ENCODE measurements around the gene MTNR1A.

The MTNR1A gene

DNA sequence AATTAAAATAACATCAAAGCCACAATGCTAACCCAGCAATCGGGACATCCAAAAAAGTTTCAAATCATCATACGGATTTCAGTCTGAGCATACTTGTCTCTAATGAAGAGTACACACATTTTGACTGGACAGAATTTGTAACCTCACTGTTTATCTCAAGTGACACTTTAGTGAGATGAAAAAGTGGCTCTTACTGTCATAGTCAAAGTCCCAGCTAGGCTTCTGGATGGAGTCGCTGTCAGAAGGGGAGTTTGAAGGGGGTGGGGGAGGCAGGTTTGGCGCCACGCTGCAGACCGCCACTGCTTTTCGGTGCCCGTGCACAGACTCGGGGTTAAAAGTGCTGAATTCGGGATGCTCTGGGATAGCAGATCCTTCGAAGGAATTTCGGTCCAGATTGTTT, 41.0 kb upstream of the MTNR1A start:
- no peak for TF ChIP-seq CTCF (IDR thresholded peaks at IDR 0.05; ENCODE audit: borderline replicate concordance, control extremely low read depth, extremely low read depth, insufficient read depth, missing control alignments)
- DNase-seq (ENCODE audit: low spot score): no peak
- in situ Hi-C loops (cut with MboI; ENCODE audit: low sequenced_read_pairs, unreplicated experiment): loop anchor here (25.0 kb wide), 1 partner anchor 309 kb away; no protein-coding TSS in a partner anchor

DNA sequence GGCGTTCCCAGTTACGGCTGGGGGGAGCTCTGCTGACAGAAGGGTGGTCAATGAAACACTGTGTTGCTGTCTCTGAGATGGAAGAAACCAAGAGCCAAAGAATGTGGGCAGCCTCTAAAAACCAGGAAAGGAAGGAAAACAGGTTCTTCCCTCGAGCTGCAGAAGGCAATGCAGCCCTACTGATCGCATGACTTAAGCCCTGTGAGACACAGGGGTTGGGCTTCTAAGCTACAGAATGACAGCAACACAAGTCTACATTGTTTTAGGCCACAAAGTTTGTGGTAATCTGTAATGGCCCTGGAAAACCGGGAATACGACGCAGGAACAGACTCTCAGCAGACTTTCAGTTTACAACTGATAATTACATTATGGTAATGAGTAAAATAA, 38.2 kb upstream of the MTNR1A start:
- in situ Hi-C loops (cut with MboI; ENCODE audit: low sequenced_read_pairs, unreplicated experiment): loop anchor here (25.0 kb wide), 1 partner anchor 306 kb away; no protein-coding TSS in a partner anchor
- no peak for TF ChIP-seq CTCF (IDR thresholded peaks at IDR 0.05; ENCODE audit: borderline replicate concordance, control extremely low read depth, extremely low read depth, insufficient read depth, missing control alignments)
- DNase-seq (ENCODE audit: low spot score): no peak

DNA sequence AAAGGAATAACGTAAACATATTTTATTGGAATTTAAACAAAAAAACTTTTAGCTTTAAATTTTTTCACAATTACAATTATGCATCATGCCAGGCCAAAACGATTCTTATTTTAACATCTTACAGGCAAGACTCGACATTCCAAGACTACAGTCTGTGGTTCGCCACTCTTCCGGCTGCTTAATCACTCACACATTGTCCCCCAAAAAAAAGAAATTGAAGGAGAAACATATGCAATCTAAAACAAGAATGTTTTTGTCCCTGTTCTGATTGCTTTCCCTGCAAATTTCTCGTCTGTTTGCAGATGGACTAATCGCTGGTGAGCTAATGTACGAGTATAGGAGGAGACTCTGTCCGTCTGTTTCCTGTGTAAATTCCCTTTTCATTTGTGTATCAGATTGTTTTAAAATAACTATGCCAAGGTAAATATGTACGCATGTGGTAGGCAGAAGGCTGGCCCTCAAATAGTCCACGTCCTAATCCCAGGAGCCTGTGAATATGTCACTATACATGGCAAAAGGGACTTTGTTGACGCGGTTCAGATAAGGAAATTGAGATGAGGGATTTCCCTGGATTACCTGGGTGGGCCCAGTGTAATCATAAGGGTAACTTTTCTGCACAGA, 37.7 kb upstream of the MTNR1A start:
- in situ Hi-C loops (cut with MboI; ENCODE audit: low sequenced_read_pairs, unreplicated experiment): loop anchor here (25.0 kb wide), 1 partner anchor 306 kb away; no protein-coding TSS in a partner anchor
- no peak for TF ChIP-seq CTCF (IDR thresholded peaks at IDR 0.05; ENCODE audit: borderline replicate concordance, control extremely low read depth, extremely low read depth, insufficient read depth, missing control alignments)
- DNase-seq (ENCODE audit: low spot score): no peak

DNA sequence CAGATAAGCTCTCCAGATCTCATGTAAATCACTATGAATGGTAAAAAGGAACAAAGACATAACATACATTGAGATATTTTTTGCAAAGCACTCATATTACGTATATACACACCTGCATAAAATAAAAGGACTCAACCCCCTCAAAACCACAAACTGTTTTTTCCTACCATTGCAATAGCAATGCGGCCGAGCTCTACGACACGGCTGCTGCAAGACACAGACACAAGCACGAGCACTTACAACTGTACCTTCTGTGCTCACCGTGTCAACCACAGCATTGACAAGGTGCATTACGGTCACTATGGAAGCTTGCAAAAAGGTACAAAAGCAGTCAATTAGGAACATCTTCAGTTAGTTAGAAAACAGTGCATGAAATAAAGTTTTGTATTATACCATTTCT, 37.1 kb upstream of the MTNR1A start:
- no peak for DNase-seq (ENCODE audit: low spot score)
- no peak for TF ChIP-seq CTCF (IDR thresholded peaks at IDR 0.05; ENCODE audit: borderline replicate concordance, control extremely low read depth, extremely low read depth, insufficient read depth, missing control alignments)
- in situ Hi-C loops (cut with MboI; ENCODE audit: low sequenced_read_pairs, unreplicated experiment): loop anchor here (25.0 kb wide), 1 partner anchor 305 kb away; no protein-coding TSS in a partner anchor

- DNase-seq (ENCODE audit: low spot score): no peak
- no peak for TF ChIP-seq CTCF (IDR thresholded peaks at IDR 0.05; ENCODE audit: borderline replicate concordance, control extremely low read depth, extremely low read depth, insufficient read depth, missing control alignments)
- in situ Hi-C loops (cut with MboI; ENCODE audit: low sequenced_read_pairs, unreplicated experiment): loop anchor here (25.0 kb wide), 1 partner anchor 304 kb away; no protein-coding TSS in a partner anchor
Observed at GRCh38 chr4:186591651-186592050, 36.3 kb upstream of the MTNR1A start.

GRCh38 chr4:186588503-186588902, 33.1 kb upstream of the MTNR1A start:
- TF ChIP-seq CTCF (IDR thresholded peaks at IDR 0.05; ENCODE audit: borderline replicate concordance, control extremely low read depth, extremely low read depth, insufficient read depth, missing control alignments): no peak
- no peak for DNase-seq (ENCODE audit: low spot score)
- in situ Hi-C loops (cut with MboI; ENCODE audit: low sequenced_read_pairs, unreplicated experiment): loop anchor here (25.0 kb wide), 1 partner anchor 301 kb away; no protein-coding TSS in a partner anchor

All from GM13976 (cell line).